Esophagus squamous epithelium (tissue), 5 donors: ENCODE measurements around the gene DHH. TPM values are rescaled to one million over a fixed set of nuclear protein-coding genes. Genes with fewer than 3 reads are reported as not detected.
"Not testable (repeated sequence)": the region's sequence is repeated elsewhere in the genome, so short reads cannot be mapped to it uniquely, and the experiment has no call there.

Experiments used
- DNase-seq: peaks from one replicate; lab custom pipeline; 2025; lab: John Stamatoyannopoulos, UW
- H3K27ac ChIP-seq, 4 donors: fragments of 200-600 bp; sonication (generic); one replicate each; pipeline ENCODE4 v1.5.1; 2016 to 2019; ENCODE audit warnings: mild to moderate bottlenecking in 1 of 4
- H3K27me3 ChIP-seq, 4 donors: fragments of 200-600 bp; sonication (generic); 1 replicate in 3 of 4; 2 replicates in 1 of 4; pipeline versions ENCODE4 v1.5.1 to v1.6.0; 2017 to 2021; ENCODE audit warnings: antibody characterized with exemption in 1 of 4
- H3K36me3 ChIP-seq, 3 donors: fragments of 200-600 bp; sonication (generic); one replicate each; pipeline ENCODE4 v1.5.1; 2016 to 2019
- H3K4me1 ChIP-seq, 3 donors: fragments of 200-600 bp; sonication (generic); one replicate each; pipeline ENCODE4 v1.5.1; 2017 to 2019
- H3K4me3 ChIP-seq, 4 donors: fragments of 200-600 bp; sonication (generic); 1 replicate in 3 of 4; 2 replicates in 1 of 4; pipeline ENCODE4 v1.5.1; 2016 to 2019; ENCODE audit warnings: mild to moderate bottlenecking in 2 of 4, moderate library complexity in 1 of 4
- H3K9me3 ChIP-seq, 3 donors: fragments of 200-600 bp; sonication (generic); one replicate each; pipeline ENCODE4 v1.5.1; 2016 to 2019
- POLR2A ChIP-seq, 4 donors: fragments of 450-650 bp; IDR thresholded peaks; one replicate each; pipeline ENCODE4 v1.6.1; 2017; ENCODE audit warnings: antibody characterized with exemption in 4 of 4, mild to moderate bottlenecking in 4 of 4, moderate library complexity in 3 of 4
- WGBS, 2 donors: methylation state at CpG; one replicate each; pipeline ENCODE4 v1.1.5; 2018; 5-methylcytosine and 5-hydroxymethylcytosine counted together
- intact Hi-C: fragments of 100-400 bp; cut with DNase I; formaldehyde crosslinking; loops from one replicate; pipeline ENCODE4 v1.15.0; 2022
- total RNA-seq, 4 donors: library from RNA; depleted of rRNA; stranded (reverse); fragments of >200 nt; gene quantifications; one replicate each; pipeline ENCODE4 v1.1.0, GENCODE V29; 2016
- TF ChIP-seq, protein P1 (sequence below), 6 experiments: fragments of 450-650 bp in 4 of 6; fragments of 200-600 bp in 2 of 6; sonication (generic) in 2 of 6; IDR thresholded peaks; one replicate each; pipeline ENCODE4 v1.5.1; 2016 to 2019; ENCODE audit warnings: antibody characterized with exemption in 6 of 6, mild to moderate bottlenecking in 4 of 6, moderate library complexity in 4 of 6
- donor health status: DM: yes; HTN: yes; CAD: no.

DHH gene
- total RNA-seq, 4 donors from 2014 or later: 0.19 to 0.31 (median 0.21) TPM; not detected in 1

DNA sequence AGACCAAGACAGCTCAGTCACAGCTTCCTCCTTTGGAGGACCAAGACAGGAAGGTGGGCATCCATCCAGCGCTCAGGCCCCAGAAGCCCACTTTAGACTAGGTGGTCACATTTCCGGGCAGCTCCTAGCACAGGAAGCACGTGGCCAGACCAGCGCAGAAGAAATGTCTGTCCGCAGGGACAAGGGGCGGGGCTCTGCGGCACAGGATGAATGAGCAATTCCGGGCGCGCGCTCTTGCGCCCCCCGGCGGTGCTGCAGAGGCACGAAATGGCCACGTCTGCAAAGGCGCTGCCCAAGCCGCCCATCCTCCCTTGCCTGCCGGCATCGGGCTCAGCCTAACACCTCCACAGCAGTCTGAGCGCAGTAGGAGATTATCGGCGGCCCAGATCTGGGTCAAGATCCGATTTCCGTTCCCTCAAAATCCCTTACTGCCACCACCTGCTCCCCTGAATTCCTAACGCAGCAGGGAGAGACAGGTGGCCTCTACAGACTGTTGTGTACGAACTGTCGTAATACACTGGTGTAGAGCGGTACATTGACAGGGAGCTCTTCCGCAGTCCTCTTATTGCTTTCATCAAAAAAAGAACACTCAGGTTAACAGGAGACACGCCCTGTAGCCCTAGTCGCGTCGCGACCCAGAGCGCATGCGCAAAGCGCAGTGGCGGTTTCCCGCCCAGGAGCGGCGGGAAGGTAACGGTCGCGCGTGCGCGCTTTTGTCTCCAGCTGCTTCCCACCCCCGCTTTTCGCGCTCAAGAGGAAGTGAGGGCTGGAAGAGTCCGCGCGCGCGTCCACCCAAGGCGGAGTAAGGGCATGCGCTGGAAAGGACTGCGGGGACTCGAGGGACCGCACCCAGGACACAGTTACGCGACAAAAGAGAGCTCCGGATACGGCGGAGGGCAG lies 35.8 kb upstream of the DHH start:
- TF ChIP-seq, protein P1, sequence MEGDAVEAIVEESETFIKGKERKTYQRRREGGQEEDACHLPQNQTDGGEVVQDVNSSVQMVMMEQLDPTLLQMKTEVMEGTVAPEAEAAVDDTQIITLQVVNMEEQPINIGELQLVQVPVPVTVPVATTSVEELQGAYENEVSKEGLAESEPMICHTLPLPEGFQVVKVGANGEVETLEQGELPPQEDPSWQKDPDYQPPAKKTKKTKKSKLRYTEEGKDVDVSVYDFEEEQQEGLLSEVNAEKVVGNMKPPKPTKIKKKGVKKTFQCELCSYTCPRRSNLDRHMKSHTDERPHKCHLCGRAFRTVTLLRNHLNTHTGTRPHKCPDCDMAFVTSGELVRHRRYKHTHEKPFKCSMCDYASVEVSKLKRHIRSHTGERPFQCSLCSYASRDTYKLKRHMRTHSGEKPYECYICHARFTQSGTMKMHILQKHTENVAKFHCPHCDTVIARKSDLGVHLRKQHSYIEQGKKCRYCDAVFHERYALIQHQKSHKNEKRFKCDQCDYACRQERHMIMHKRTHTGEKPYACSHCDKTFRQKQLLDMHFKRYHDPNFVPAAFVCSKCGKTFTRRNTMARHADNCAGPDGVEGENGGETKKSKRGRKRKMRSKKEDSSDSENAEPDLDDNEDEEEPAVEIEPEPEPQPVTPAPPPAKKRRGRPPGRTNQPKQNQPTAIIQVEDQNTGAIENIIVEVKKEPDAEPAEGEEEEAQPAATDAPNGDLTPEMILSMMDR (IDR thresholded peaks at IDR 0.05): peak; percentile 81 to 95 (median 90)
- TF ChIP-seq POLR2A (IDR thresholded peaks at IDR 0.05): peak in 1 of 4 donors; percentile 53
- no peaks in the 10 kb centered on the region for H3K9me3 ChIP-seq
- peak overlapping the region; percentile 89 to 99 (median 94) for H3K4me3 ChIP-seq
- H3K27ac ChIP-seq: peak overlapping the region; percentile 98 to 100 (median 100)
- H3K27me3 ChIP-seq: no peaks in the 10 kb centered on the region
- intact Hi-C loops: loop anchor here (5.0 kb wide), 1 partner anchor 102 kb away; no protein-coding TSS in a partner anchor
- peaks cover 20 to 44% (median 23%) of the 10 kb centered on the region in 3 donors for H3K4me1 ChIP-seq
- peaks cover 0 to 36% (median 15%) of the 10 kb centered on the region in 3 donors for H3K36me3 ChIP-seq
- peak; percentile 65 for DNase-seq
- WGBS, 2 donors: 0% methylated on average over 24 to 42 of the region's 66 CpGs

DNA sequence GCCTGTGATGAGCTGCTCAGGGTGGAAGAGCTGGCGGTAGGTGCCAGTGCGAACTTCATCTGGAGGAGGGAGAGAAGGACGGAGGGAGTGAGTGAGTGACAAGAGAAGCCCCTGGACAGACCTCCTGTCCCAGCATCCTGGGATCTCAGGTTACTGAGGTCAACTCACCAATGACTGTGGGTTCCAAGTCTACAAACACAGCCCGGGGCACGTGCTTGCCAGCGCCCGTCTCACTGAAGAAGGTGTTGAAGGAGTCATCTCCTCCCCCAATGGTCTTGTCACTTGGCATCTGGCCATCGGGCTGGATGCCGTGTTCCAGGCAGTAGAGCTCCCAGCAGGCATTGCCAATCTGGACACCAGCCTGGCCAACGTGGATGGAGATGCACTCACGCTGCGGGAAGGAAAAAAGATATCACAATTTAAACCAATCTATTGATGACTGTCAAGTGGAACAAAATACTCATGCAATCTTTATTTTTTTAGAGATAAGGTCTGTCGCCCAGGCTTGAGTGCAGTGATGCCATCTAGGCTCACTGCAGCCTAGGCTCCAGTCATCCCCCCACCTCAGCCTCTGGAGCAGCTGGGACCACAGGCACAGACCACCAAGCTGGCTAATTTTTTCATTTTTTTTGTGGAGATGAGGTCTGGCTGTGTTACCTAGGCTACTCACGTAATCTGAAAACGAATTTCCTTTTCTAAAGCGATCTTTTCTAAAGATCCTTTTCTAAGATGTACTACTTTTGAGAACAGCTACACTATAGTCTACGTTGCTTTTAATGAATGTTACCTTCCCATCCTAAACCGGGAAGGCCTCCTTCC lies 34.9 kb upstream of the DHH start:
- intact Hi-C loops: loop anchor here (5.0 to 10.0 kb wide), 2 partner anchors 65 to 103 kb away; partner anchors contain the start of genes KMT2D and RHEBL1

GRCh38 chr12:49127971-49128370 lies 33.4 kb upstream of the DHH start:
- peaks cover 19 to 33% (median 20%) of the 10 kb centered on the region in 3 donors for H3K4me1 ChIP-seq
- H3K27ac ChIP-seq, DNase-seq, H3K27me3 ChIP-seq, H3K4me3 ChIP-seq, H3K9me3 ChIP-seq: not testable (repeated sequence)
- peaks cover 0 to 36% (median 15%) of the 10 kb centered on the region in 3 donors for H3K36me3 ChIP-seq
- 80 to 84% methylated on average over 1 to 6 of the region's 8 CpGs for WGBS, 2 donors
- intact Hi-C loops: loop anchor here (10.0 kb wide), 1 partner anchor 63 kb away; the partner anchor contains the start of genes KMT2D and RHEBL1

More for the DNA sequence above, 34.9 kb upstream of the DHH start:
- Histone ChIP-seq H3K27me3 (no peaks in the 10 kb centered on the region), H3K9me3 (no peaks in the 10 kb centered on the region), H3K4me1 (peaks cover 20 to 44% (median 23%) of the 10 kb centered on the region in 3 donors), H3K36me3 (peaks cover 0 to 36% (median 15%) of the 10 kb centered on the region in 3 donors), H3K27ac (peak overlapping the region; percentile 98 to 100 (median 100)), H3K4me3 (peak overlapping the region; percentile 89 to 99 (median 94))
- DNase-seq: no peak
- WGBS, 2 donors: 41 to 50% methylated on average over 11 of the region's 18 CpGs
- no peak for TF ChIP-seq POLR2A (IDR thresholded peaks at IDR 0.05)
- TF ChIP-seq, protein P1 (IDR thresholded peaks at IDR 0.05): no peak

- TF ChIP-seq, protein P1 (IDR thresholded peaks at IDR 0.05): no peak
- TF ChIP-seq POLR2A (IDR thresholded peaks at IDR 0.05): no peak
- H3K4me1 ChIP-seq: peaks cover 14 to 24% (median 19%) of the 10 kb centered on the region in 3 donors
- no peak for DNase-seq
- WGBS, 2 donors: 73 to 74% methylated on average over 4 of the region's 4 CpGs
- intact Hi-C loops: loop anchor here (10.0 kb wide), 1 partner anchor 62 kb away; the partner anchor contains the start of genes KMT2D and RHEBL1
- H3K4me3 ChIP-seq: no peak overlapping the region
- H3K9me3 ChIP-seq: no peaks in the 10 kb centered on the region
- H3K27ac ChIP-seq: no peak overlapping the region
- peaks cover 0 to 36% (median 15%) of the 10 kb centered on the region in 3 donors for H3K36me3 ChIP-seq
- H3K27me3 ChIP-seq: no peaks in the 10 kb centered on the region
These were observed 32.5 kb upstream of the DHH start for GRCh38 chr12:49126852-49127763.
